Activated T-cell treated with anti-CD3 and anti-CD28 coated beads, Interleukin-2, amount 50 U/mL, for 24 hours (primary cell): ENCODE data around the gene IER5L.

Source experiments
- DNase-seq: peaks from one replicate; pipeline ENCODE4 v3.0.0-alpha.2; 2020
- H3K27ac Mint-ChIP-seq: 2 replicates; pipeline ENCODE4 v1.8.0; 2020; ENCODE audit warnings: mild to moderate bottlenecking, mixed read lengths
- H3K27me3 Mint-ChIP-seq: 2 replicates; pipeline ENCODE4 v1.8.0; 2020; ENCODE audit warnings: mixed read lengths
- H3K36me3 Mint-ChIP-seq: 2 replicates; pipeline ENCODE4 v1.8.0; 2020; ENCODE audit warnings: low read depth, mixed read lengths
- H3K4me1 Mint-ChIP-seq: 2 replicates; pipeline ENCODE4 v1.8.0; 2020; ENCODE audit warnings: low read depth, mixed read lengths
- H3K4me3 Mint-ChIP-seq: 2 replicates; pipeline ENCODE4 v1.8.0; 2020; ENCODE audit warnings: mild to moderate bottlenecking, moderate library complexity, mixed read lengths
- H3K9me3 Mint-ChIP-seq: 2 replicates; pipeline ENCODE4 v1.8.0; 2020; ENCODE audit warnings: mixed read lengths

Gene IER5L

GRCh38 chr9:129149442-129149841 lies 28.6 kb downstream of the IER5L start:
- no peaks in the 10 kb centered on the region for H3K4me1 Mint-ChIP-seq
- no peak overlapping the region for H3K27ac Mint-ChIP-seq
- H3K4me3 Mint-ChIP-seq = no peak overlapping the region
- H3K9me3 Mint-ChIP-seq = no peaks in the 10 kb centered on the region
- peaks cover 40% of the 10 kb centered on the region for H3K36me3 Mint-ChIP-seq
- H3K27me3 Mint-ChIP-seq = no peaks in the 10 kb centered on the region
- no peak for DNase-seq

DNA sequence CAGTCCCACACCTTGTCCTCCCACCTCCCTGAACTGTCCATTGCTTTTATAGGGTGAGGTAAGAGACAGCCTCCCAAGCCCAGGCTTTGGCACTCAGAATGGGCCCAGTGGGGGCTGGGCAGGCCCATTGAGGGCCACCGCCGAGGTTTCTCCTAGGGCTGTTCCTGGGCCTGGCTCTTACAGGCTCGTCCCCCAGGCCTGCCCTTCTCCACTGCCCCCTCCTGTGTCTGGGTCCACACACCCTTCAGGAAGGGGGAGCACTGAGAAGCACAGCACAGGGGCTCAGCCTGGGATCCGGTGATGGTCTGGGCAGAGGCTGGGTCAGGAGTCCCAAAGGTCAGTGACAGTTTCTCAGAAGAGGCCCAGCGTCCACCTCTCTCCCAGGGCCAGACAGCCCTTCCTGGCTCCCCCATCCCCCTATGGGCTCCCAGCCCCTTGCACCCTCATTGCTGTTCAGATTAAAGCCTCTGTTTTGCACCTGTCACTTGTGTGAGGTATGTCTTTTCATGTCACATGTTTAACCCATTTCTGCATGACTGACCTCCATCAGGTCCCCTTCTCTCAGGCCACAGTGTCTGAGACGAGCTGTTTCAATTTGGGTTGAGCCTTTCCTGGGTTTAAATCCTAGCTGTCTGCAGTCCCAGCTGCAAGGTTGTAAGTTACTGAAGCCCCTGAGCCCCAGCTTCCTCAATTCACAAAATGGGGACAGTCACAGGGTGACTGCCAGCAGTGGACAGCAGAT lies 29.4 kb downstream of the IER5L start:
- no peak for DNase-seq
- Mint-ChIP-seq H3K27ac (no peak overlapping the region), H3K27me3 (no peaks in the 10 kb centered on the region), H3K9me3 (no peaks in the 10 kb centered on the region), H3K36me3 (peaks cover 46% of the 10 kb centered on the region), H3K4me1 (peaks cover 3% of the 10 kb centered on the region), H3K4me3 (no peak overlapping the region)

- no peak overlapping the region for H3K4me3 Mint-ChIP-seq
- H3K36me3 Mint-ChIP-seq = peaks cover 57% of the 10 kb centered on the region
- H3K27ac Mint-ChIP-seq = no peak overlapping the region
- H3K27me3 Mint-ChIP-seq = no peaks in the 10 kb centered on the region
- peaks cover 22% of the 10 kb centered on the region for H3K4me1 Mint-ChIP-seq
- no peaks in the 10 kb centered on the region for H3K9me3 Mint-ChIP-seq
- DNase-seq = no peak
Measured at GRCh38 chr9:129146441-129146941, 31.6 kb downstream of the IER5L start.

DNA sequence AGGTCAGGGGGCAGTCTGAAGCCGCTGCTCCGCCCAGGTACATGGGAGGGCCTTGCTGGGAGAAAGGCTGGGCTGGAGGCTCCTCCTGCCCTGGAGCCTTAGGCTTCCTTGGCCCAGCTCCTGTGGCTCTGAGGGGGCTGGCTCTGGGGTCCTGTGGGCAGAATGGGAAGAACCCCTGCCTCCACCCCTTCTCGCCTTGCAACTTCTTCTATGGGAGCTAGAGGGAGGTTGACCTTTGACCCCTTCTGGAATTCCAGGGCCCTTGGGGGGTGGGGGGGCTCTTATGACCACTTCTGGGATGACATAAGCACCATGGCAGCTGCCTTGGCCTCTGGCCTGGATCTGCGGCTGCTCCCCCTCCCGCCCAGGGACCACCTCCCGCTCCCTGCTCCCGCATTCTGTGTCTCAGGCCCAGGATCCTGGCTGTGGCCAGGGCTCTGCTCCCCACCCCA lies 32.2 kb downstream of the IER5L start:
- H3K27ac Mint-ChIP-seq = no peak overlapping the region
- no peak for DNase-seq
- H3K9me3 Mint-ChIP-seq = no peaks in the 10 kb centered on the region
- peaks cover 55% of the 10 kb centered on the region for H3K36me3 Mint-ChIP-seq
- no peaks in the 10 kb centered on the region for H3K27me3 Mint-ChIP-seq
- H3K4me3 Mint-ChIP-seq = no peak overlapping the region
- H3K4me1 Mint-ChIP-seq = peaks cover 29% of the 10 kb centered on the region

GRCh38 chr9:129145316-129145715 lies 32.7 kb downstream of the IER5L start:
- Mint-ChIP-seq H3K36me3 (peaks cover 52% of the 10 kb centered on the region), H3K4me1 (peaks cover 33% of the 10 kb centered on the region), H3K27me3 (no peaks in the 10 kb centered on the region), H3K4me3 (no peak overlapping the region), H3K9me3 (no peaks in the 10 kb centered on the region), H3K27ac (peak overlapping the region; percentile 44)
- no peak for DNase-seq

DNA sequence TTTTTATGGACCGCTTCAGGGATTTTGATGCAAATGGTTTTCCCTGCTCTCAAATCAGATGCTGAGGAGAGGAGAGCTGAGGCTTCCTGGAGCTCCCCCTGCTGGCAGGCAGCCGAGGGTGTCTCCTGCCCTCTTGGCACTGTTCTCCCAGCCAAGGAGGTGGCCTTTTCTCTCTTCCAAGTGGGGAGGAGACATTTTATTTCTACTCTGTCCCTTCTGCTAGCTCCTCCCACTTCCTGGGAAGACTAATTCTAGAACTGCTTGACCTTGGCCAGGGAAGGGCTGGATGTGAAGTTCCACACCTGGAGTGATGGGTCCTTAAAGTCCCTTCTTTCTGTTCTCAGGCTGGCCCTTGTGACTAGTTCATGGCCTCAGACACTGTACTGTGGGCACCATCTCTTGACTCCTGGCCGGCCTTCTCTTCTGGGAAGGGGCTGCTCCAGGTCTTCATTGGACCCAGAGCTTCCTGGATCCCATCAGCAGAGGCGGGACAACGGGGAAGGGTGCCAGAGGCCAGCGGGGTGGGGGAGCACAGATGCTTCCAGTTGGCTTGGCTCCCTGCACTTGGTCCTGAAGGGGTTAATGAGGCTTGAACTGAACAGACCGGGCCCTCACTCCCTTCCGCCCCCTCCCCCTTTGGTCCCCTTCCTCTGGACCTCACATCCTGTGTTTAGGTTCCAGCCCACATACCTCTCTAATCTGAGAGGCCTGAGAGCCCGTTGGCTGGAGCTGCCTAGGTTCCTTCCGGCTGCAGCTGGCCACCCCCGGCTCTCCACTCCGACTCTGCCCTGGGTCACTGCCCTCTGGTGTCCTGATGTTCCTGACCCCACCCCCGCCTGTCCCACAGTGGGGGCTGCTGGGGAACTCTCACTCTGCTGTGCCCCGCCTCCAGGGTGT lies 34.8 kb downstream of the IER5L start:
- DNase-seq = peak; percentile 83
- Mint-ChIP-seq H3K36me3 (peaks cover 53% of the 10 kb centered on the region), H3K27ac (peak overlapping the region; percentile 57), H3K27me3 (no peaks in the 10 kb centered on the region), H3K9me3 (no peaks in the 10 kb centered on the region), H3K4me1 (peaks cover 47% of the 10 kb centered on the region), H3K4me3 (no peak overlapping the region)

- Mint-ChIP-seq H3K4me3 (no peak overlapping the region), H3K36me3 (peaks cover 58% of the 10 kb centered on the region), H3K27ac (peak overlapping the region; percentile 76), H3K9me3 (no peaks in the 10 kb centered on the region), H3K27me3 (no peaks in the 10 kb centered on the region), H3K4me1 (peaks cover 47% of the 10 kb centered on the region)
- no peak for DNase-seq
Measured at GRCh38 chr9:129142138-129142935, 35.7 kb downstream of the IER5L start.

- H3K9me3 Mint-ChIP-seq = no peaks in the 10 kb centered on the region
- no peaks in the 10 kb centered on the region for H3K27me3 Mint-ChIP-seq
- H3K36me3 Mint-ChIP-seq = peaks cover 59% of the 10 kb centered on the region
- peak overlapping the region; percentile 97 for H3K27ac Mint-ChIP-seq
- peak overlapping the region; percentile 81 for H3K4me3 Mint-ChIP-seq
- DNase-seq = peak; percentile 44
- peaks cover 47% of the 10 kb centered on the region for H3K4me1 Mint-ChIP-seq
Measured at GRCh38 chr9:129141066-129142041, 36.7 kb downstream of the IER5L start.

- Mint-ChIP-seq H3K4me3 (peak overlapping the region; percentile 81), H3K27ac (peak overlapping the region; percentile 97), H3K36me3 (peaks cover 61% of the 10 kb centered on the region), H3K4me1 (peaks cover 47% of the 10 kb centered on the region), H3K9me3 (no peaks in the 10 kb centered on the region), H3K27me3 (no peaks in the 10 kb centered on the region)
- peak; percentile 67 for DNase-seq
Measured at GRCh38 chr9:129140397-129141065, 37.5 kb downstream of the IER5L start.

DNA sequence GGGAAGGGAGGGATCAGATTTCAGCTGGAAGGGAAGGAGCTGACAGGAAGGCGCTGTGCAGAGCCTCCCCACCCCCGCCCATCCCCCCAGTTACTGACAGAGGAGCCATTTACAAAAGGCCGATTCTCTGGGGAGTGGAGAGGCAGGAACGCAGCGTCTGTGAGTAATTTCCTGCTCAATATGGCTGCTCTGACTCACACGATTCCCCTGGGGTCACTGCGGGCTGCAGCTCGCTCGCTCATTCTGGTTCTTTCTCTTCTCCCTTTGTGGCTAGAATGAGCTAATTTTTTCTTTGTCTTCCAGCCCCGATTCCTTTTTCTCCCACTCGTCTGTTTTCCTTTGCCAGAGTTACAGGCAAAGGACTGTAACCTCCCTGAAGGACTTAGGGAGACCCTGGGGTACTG lies 38.1 kb downstream of the IER5L start:
- no peaks in the 10 kb centered on the region for H3K9me3 Mint-ChIP-seq
- H3K36me3 Mint-ChIP-seq = peaks cover 63% of the 10 kb centered on the region
- H3K4me3 Mint-ChIP-seq = peak overlapping the region; percentile 81
- H3K27ac Mint-ChIP-seq = peak overlapping the region; percentile 97
- no peaks in the 10 kb centered on the region for H3K27me3 Mint-ChIP-seq
- DNase-seq = peak; percentile 80
- peaks cover 47% of the 10 kb centered on the region for H3K4me1 Mint-ChIP-seq

DNA sequence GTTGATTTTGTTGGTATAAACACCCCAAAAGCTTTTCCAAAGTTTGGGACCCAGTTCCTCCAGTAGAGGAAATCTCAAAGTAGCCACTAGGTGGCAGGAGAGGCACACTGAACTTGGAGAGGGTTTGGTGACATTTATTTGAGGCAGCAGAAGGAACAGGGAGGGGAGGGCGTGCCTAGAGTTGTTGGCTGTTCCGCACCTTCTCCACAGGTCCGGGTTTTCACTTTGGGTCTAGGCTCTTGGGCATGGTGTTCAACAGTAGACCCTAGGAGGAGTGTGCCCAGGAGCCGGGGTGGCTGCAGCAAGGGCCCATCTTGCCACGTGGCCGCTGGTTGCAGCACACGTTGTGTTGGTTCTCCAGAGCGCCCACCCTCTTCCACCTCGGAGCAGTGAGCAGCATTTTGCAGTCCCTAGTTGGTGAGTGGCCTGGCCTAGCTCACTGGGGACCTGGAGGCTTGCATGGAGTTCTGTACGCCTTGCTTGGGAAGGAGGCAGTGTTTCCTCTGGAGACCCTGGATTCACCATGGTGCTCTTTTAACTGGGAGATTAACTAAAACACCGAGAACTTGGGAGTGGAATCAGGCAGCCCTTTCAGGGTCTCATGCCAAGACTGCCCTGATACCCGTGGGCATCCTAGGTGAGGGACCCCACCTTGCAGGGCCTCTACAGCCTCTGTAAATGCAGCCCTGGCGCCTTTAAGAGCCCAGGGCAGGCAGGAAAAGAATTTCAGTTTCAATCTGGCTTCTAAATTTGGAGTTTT lies 38.6 kb downstream of the IER5L start:
- H3K4me3 Mint-ChIP-seq = peak overlapping the region; percentile 81
- H3K27me3 Mint-ChIP-seq = no peaks in the 10 kb centered on the region
- peak; percentile 79 for DNase-seq
- no peaks in the 10 kb centered on the region for H3K9me3 Mint-ChIP-seq
- peak overlapping the region; percentile 97 for H3K27ac Mint-ChIP-seq
- peaks cover 68% of the 10 kb centered on the region for H3K36me3 Mint-ChIP-seq
- peaks cover 47% of the 10 kb centered on the region for H3K4me1 Mint-ChIP-seq

DNA sequence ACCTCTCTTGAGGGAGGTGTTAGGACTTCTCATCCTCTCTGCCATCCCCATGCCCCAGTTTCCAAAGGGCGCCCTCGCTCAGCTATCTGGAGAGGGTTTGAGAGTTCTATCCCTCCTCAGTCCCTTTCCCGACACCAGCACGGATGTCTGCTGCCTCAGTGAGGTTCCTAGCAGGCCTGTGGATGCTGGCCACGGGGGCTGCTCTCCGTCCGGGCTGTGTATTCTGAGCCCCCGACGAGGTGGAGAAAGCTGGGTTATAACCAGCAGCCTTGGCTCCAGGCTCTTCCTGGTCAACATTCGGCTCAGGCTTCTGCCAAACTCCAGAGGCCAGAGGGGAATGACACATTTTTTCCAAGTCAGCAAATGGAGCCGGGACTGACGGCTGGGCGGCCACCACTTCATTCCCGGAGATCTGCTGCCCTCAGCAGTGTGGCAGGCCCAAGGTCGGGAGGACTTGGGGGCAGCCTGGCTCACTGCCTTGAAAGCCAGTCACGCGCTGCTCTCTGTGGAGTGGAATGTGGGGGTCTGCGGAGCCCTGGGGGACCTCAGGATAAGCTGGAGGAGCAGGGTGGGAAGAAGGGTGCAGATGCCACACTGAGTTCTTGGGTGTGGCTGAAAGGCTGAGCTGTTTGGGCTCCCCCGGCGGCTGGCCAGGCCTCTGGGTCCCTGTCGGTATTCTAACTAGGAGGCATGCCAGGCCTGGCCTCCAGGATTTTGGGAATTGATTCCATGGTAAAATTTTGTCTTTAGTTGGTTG lies 39.4 kb downstream of the IER5L start:
- Mint-ChIP-seq H3K4me1 (peaks cover 44% of the 10 kb centered on the region), H3K4me3 (peak overlapping the region; percentile 81), H3K36me3 (peaks cover 66% of the 10 kb centered on the region), H3K27ac (peak overlapping the region; percentile 97), H3K27me3 (no peaks in the 10 kb centered on the region), H3K9me3 (no peaks in the 10 kb centered on the region)
- DNase-seq = no peak
